NOMO-1 treated with DMSO at 0.1 percent for 48 hours (cell line): Measurements from ENCODE around the gene HMGN4.
A peak's percentile ranks its signal among the peaks of the same experiment; 100 is the strongest.

ENCODE experiments used
- DNase-seq: peaks from one replicate; lab custom pipeline; 2025; ENCODE audit not compliant: unreplicated experiment; lab: John Stamatoyannopoulos, UW

HMGN4 gene

GRCh38 chr6:26550250-26550993 lies 12.3 kb downstream of the HMGN4 start:
- peak; percentile 58 for DNase-seq

GRCh38 chr6:26552205-26552604 lies 14.0 kb downstream of the HMGN4 start:
- no peak for DNase-seq

GRCh38 chr6:26552640-26553188 lies 14.5 kb downstream of the HMGN4 start:
- DNase-seq, result no peak

GRCh38 chr6:26553264-26553634 lies 15.1 kb downstream of the HMGN4 start:
- DNase-seq, result peak; percentile 77

- peak; percentile 85 for DNase-seq
Observed at GRCh38 chr6:26553635-26554446, 15.7 kb downstream of the HMGN4 start.

GRCh38 chr6:26554447-26554696 lies 16.2 kb downstream of the HMGN4 start:
- no peak for DNase-seq

GRCh38 chr6:26554697-26555504 lies 16.7 kb downstream of the HMGN4 start:
- peak; percentile 37 for DNase-seq

- no peak for DNase-seq
Observed at GRCh38 chr6:26555505-26556262, 17.5 kb downstream of the HMGN4 start.

GRCh38 chr6:26556263-26557070 lies 18.3 kb downstream of the HMGN4 start:
- no peak for DNase-seq

- peak; percentile 51 for DNase-seq
Observed at GRCh38 chr6:26561533-26562466, 23.6 kb downstream of the HMGN4 start.

GRCh38 chr6:26563488-26563887 lies 25.3 kb downstream of the HMGN4 start:
- DNase-seq, result no peak

GRCh38 chr6:26568601-26569432 lies 30.7 kb downstream of the HMGN4 start:
- DNase-seq, result peak; percentile 86

- no peak for DNase-seq
Observed at GRCh38 chr6:26569433-26569764, 31.2 kb downstream of the HMGN4 start.

GRCh38 chr6:26570027-26570809 lies 32.1 kb downstream of the HMGN4 start:
- DNase-seq, result no peak

GRCh38 chr6:26571592-26572296 lies 33.6 kb downstream of the HMGN4 start:
- DNase-seq, result peak; percentile 68

GRCh38 chr6:26575494-26575939 lies 37.4 kb downstream of the HMGN4 start:
- no peak for DNase-seq

- DNase-seq, result peak; percentile 50
Observed at GRCh38 chr6:26576407-26576843, 38.3 kb downstream of the HMGN4 start.
